HG03342 (cell line): ENCODE measurements around the gene DAP3.
"Not testable (repeated sequence)": the region's sequence is repeated elsewhere in the genome, so short reads cannot be mapped to it uniquely, and the experiment has no call there.

ENCODE experiments used
- ATAC-seq: cut with Tn5 transposase; IDR thresholded peaks from one replicate; pipeline ENCODE4 v1.9.1; 2021; ENCODE audit warnings: mild to moderate bottlenecking, moderate library complexity; ENCODE audit not compliant: unreplicated experiment

Gene DAP3

GRCh38 chr1:155767399-155767989, 78.6 kb downstream of the DAP3 start:
- ATAC-seq: not testable (repeated sequence)

GRCh38 chr1:155769257-155769656, 80.4 kb downstream of the DAP3 start:
- ATAC-seq: no peak

- no peak for ATAC-seq
These were observed 84.3 kb downstream of the DAP3 start for GRCh38 chr1:155773221-155773620.

GRCh38 chr1:155776414-155776813, 87.5 kb downstream of the DAP3 start:
- ATAC-seq: no peak

GRCh38 chr1:155777582-155777981, 88.7 kb downstream of the DAP3 start:
- no peak for ATAC-seq
